GM19023 (cell line): ENCODE measurements around the gene GNG12.
"Not testable (repeated sequence)": the region's sequence is repeated elsewhere in the genome, so short reads cannot be mapped to it uniquely, and the experiment has no call there.

Experiments
- ATAC-seq: cut with Tn5 transposase; IDR thresholded peaks from one replicate; pipeline ENCODE4 v1.9.1; 2021; ENCODE audit warnings: mild to moderate bottlenecking, moderate library complexity; ENCODE audit not compliant: unreplicated experiment

Gene GNG12

DNA sequence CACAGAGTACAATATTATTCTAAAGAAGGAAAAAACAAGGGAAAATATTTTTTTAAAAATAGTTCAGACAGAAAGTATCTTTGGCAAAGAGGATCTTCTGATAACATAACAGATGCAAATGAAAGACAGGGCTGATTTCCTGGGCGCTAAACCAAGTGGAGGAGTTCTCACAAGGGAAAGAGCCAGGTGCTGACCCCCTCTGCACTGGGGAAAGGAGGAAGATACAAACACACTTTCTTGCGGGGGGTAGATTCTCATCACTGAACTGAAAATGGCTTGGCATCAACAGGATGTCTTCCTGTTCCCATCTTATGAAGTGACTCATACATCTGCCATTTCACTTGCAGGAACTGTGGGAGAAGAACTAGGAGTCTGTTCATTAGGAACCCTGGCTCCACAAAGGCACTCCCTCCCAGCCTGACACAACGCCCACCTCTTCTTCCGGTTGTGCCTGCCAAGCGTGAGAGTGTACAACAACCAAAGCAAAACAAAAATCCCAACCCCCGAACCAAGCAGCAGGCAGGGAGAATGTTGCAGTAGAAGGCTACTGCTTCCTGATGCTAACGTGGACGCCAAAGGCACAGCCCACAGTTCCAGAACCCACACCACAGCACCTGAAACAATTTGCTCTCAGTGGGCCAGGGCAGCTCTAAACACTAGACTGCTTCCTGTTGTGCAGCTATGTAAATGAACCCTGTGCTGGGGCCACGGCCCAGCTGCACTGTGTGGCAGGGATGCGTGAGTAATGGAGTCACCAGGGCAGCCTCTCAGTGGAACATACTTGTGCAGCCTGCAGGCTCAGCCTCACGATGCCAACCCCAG, 97.2 kb downstream of the GNG12 start:
- peak; percentile 96 for ATAC-seq

GRCh38 chr1:67735206-67735605, 98.1 kb downstream of the GNG12 start:
- no peak for ATAC-seq

DNA sequence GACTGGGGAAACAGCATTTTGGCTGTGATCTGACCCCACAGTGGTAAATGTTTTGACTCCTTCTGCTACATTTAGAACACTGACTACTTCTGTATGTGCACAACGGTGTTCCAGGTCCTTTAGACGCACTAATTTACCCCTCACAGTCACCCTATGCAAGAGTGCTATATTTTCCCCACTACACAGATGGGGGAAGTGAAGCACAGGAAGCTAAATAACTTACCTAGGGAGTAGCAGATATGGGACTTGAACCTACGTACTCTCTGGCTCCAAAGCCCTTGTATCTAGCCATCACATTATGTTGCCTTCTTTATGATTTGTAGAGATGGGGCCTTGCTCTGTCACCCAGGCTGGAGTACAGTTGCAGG, 99.0 kb downstream of the GNG12 start:
- no peak for ATAC-seq

DNA sequence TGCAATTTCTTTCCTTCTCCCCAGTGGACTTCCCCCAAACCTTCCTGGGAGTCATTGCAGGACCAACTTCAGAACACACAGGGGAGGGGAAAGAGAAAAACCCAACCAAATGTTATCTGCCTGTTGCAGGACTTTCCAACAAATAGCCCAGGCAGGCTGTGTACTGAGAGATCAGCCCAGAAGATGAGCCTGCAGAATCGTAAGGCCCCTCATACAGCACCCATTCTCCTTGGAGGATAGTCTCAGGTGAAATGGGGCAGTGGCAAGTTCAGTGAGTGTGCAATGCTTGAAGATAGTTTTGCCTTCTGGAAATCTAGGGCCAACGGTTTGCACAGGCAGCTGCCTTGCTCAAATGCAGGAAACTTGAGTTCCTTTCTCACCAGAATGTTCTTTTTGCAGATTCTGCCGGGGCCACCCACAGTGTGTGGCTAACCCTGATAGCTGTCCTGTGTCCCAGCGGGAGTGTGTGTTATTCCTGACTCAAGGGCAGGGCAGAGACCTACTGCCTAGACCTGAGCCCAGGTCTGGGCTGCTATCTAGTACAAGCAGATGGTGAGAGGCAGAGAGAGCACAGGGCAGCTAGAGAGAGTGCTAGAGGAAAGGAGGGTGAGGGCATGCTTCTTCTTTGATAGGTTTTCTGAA, 99.5 kb downstream of the GNG12 start:
- ATAC-seq = no peak

- ATAC-seq = peak; percentile 46
Observed at GRCh38 chr1:67732750-67733151, 100.5 kb downstream of the GNG12 start.

GRCh38 chr1:67731322-67731721, 101.9 kb downstream of the GNG12 start:
- no peak for ATAC-seq

- ATAC-seq = not testable (repeated sequence)
Observed at GRCh38 chr1:67730312-67730711, 103.0 kb downstream of the GNG12 start.

DNA sequence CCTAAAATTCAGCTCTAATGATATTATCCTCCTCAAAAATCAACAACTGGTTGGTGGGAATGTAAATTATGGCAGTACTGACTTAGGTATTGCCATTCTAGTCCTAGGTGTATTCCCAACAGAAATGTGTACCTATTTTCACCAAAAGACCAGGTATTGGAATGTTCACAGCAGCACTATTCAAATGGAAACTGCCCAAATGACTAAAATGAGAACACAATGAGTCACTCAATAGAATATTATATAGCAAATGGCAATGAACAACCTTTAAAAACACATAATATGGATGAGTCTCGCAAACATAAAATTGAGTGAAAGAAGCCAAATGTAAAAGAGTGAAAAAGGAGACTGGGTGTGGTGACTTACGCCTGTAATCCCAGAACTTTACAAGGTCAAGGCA, 103.4 kb downstream of the GNG12 start:
- no peak for ATAC-seq

DNA sequence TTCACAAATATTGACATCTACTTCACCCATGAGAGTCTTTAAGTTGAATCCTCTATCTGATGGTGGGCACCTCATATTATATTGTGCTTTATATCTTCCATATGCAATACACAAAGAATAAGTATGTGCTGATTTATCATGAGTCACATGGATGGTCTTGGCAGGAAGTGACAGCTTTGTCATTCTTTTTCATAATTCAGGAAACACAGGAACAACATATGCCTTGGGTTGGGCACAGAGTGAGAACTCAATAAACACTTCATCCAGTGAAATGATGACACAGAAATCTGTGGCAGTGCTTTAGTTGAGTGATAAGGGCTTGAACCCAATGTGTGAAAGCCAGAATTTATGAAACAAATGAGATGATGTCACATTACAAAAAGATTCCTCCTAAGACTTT, 107.0 kb downstream of the GNG12 start:
- ATAC-seq = no peak

DNA sequence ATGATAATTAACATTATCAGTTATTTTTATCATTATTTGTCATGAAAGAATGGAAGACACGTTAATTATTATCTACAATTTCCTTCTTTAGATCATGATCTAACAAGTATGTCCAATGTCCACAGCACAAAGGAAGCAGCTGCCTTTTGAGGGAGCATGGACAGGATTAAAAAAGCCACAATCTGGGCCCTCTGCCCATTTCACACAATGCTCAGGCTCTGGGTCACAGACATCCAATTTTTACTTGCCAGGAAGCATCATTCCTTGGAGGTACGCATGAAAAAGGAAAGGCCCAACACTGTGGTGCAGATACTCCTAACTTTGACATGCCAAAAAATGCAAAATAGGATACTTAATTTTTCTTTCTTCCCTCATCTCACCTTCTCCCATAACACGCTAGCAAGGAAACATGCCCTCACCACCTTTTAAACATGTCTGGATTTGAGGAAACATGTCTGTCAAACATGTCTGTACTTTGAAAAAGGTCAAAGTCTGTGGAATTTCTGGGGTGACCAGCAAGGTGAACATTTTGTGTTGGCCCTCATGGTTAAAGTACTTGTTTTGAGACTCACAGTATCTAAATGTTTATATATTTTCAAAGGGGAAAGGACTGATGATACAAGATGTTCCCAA, 108.2 kb downstream of the GNG12 start:
- no peak for ATAC-seq

DNA sequence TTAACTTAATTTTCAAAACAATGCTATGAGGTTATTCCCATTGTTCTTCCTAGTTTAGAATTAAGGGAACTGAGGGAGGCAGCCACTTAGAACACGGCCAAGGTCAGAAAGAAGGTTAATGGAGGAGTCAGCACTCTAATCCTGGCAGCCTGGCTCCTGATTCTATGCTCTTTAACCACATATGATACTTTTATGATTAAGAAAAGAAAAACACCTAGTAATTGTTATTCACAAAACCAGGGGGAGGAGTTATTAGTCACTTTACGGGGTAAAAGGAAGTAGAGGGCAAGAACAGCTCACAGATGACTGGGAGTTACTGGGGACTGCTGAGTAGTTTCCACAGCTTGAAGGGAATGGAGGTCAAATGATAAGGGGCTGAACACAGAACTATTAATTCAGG, 109.6 kb downstream of the GNG12 start:
- ATAC-seq = peak; percentile 69

DNA sequence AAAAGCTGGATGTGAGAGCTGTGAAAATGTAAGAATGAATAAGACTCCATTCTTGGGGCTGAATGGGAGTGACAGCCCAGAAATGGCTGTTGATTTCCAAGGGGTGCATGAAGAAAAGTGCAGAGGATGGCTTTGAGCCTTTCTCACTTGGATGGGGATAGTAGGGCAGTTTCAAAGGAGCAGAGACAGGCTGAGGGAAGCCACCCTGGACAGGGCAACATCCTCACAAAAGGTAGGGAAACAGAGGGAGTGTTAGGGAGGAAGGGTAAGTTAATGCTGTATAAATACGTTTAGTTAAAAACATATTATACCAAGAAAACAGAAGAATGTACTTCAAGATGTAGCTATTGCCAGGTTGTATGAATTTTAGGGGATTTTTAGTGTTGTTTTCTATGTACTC, 110.1 kb downstream of the GNG12 start:
- ATAC-seq = no peak

- no peak for ATAC-seq
Observed at GRCh38 chr1:67722292-67722944, 110.8 kb downstream of the GNG12 start.

DNA sequence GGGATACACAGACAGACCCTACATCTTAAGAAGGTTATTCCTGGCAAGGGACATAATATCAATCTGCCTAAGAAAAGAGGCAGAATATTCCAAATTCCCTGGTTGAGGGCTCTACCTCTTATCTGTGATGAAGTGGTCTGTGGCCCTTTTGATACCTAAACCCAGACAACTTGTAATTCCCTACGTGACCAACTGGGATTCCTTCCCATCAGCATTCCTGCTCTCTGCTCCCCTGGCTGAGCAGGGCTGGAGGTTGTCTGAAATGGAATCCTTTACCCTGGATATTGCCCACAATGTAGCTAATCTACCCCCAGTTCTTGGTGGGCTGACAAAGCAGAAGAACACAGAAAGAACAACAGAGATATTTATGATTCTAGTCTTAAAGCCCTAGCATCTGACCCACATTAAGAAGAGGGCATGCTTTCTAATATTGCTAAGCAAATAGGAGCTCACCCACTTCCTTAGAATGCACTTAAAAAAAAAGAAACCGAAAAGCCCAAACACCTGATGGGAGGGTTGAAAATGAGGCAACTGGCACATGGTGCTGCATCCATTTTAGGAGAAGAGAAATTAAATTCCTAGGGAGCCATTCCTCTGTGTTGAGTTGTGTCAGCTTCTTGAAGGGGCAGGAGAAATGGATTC, 111.5 kb downstream of the GNG12 start:
- no peak for ATAC-seq

DNA sequence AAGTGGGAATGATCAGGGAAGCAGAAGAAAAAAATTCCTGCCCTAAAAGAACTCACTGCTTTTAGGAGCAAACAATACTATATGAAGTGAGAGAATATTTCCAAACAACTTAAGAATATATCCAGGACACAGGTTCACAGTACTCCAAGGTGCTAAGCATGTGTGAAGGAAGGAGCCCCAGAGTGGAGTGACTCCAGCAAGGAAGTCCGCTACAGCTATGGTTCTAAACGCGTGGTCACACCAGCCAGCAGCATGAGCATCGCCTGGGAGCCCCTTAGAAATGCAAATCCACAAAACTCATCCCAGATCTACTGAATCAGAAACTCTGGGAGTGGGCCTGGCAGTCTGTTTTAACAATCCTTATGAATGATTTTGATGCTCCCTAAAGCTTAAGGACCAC, 112.2 kb downstream of the GNG12 start:
- ATAC-seq = no peak

- ATAC-seq = no peak
Observed at GRCh38 chr1:67719329-67720196, 113.7 kb downstream of the GNG12 start.

- no peak for ATAC-seq
Observed at GRCh38 chr1:67717876-67718275, 115.4 kb downstream of the GNG12 start.

DNA sequence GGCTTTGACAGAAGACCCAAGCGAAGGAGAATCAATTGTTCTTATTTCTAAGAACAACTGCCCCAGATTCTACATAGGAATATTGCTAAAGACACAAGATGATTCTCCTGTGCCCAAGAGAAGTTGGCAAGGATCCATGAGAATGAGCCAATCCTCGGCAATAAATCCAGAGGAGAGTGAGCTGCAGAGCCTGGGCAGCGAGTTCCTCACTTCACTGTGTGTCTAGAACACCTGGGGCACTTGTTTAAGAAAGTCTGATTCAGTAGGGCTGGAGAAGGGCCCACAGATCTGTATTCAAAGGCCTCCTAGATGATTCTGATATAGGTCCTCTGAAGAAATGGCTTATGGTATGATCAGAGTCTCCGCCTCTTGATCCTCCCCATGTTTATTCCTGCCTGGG, 116.5 kb downstream of the GNG12 start:
- no peak for ATAC-seq

DNA sequence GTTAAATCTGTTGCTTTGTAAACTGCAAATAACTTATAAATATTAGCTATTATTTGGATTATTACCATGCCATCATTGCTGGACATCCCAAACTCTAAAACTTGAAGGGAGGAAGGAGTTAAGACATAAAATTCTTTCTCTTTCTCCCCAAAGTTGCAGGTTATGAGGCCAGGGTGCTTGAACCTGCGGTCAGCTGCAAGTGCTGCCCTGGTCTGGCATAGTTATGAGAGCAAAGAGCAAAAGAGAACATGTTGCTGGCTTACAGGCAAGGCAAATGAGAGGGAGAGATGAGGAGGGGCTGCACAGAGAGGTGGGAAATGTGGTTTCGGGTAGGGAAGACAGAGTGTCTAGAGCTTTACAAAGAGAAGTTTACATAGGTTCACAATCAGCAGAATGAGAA, 117.4 kb downstream of the GNG12 start:
- no peak for ATAC-seq
